ENCODE measurements around the gene HPCAL1. TPM values are rescaled to one million over a fixed set of nuclear protein-coding genes. Genes with fewer than 3 reads are reported as not detected.

Gene HPCAL1
- total RNA-seq, 4 donors from 2014 or later, result 18.6 to 59.5 (median 37.1) TPM

DNA sequence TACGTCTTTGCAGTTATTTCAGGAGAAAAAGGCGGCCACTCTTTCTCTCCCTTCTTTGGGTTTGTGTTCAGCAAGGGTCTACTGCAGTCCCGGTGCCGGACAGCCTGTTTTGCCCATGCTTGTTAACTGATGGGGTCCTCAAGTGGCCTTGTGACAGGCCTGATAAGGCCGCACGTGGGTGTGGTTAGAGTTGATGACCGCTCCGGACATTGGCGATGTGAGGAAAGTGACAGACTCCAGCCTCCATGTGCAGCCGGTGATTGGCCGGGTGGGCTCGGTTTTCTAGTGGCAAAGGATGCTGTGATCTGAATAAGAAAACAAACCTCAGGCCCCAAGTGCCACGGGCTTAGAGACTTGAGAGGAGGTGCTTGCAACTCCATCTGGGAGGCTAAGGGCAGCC, 15.6 kb downstream of the HPCAL1 start:
- TF ChIP-seq, protein P1, sequence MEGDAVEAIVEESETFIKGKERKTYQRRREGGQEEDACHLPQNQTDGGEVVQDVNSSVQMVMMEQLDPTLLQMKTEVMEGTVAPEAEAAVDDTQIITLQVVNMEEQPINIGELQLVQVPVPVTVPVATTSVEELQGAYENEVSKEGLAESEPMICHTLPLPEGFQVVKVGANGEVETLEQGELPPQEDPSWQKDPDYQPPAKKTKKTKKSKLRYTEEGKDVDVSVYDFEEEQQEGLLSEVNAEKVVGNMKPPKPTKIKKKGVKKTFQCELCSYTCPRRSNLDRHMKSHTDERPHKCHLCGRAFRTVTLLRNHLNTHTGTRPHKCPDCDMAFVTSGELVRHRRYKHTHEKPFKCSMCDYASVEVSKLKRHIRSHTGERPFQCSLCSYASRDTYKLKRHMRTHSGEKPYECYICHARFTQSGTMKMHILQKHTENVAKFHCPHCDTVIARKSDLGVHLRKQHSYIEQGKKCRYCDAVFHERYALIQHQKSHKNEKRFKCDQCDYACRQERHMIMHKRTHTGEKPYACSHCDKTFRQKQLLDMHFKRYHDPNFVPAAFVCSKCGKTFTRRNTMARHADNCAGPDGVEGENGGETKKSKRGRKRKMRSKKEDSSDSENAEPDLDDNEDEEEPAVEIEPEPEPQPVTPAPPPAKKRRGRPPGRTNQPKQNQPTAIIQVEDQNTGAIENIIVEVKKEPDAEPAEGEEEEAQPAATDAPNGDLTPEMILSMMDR (IDR thresholded peaks at IDR 0.05; ENCODE audit: low read depth), result no peak

DNA sequence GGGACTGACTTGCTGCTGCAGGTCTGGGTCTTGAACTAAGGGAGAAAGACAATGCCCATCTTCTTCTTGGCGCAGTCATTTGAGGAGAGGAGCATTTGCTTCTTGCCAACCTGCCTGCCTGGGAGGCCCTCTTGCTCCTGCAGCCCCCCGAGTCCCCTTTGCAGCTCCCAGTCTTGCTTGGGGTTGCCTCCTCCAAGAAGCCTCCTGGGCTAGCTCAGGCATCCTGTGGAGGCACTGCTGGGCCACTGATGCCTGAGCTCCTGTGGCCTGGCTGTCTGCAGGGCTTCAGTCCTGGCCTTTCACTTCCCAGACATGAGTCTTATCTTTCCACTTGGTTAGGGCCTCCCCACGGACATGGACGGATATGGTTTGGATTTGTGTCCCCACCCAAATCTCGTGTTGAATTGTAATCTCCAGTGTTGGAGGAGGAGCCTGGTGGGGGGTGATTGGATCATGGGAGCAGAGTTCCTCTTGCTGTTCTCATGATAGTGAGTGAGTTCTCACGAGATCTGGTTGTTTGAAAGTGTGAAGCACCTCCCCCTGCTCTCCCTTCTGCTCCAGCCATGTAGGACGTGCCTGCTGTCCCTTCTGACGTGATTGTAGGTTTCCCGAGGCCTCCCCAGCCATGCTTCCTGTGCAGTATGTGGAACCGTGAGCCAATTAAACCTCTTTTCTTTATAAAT, 17.3 kb downstream of the HPCAL1 start:
- TF ChIP-seq, protein P1 (IDR thresholded peaks at IDR 0.05; ENCODE audit: low read depth), result no peak

DNA sequence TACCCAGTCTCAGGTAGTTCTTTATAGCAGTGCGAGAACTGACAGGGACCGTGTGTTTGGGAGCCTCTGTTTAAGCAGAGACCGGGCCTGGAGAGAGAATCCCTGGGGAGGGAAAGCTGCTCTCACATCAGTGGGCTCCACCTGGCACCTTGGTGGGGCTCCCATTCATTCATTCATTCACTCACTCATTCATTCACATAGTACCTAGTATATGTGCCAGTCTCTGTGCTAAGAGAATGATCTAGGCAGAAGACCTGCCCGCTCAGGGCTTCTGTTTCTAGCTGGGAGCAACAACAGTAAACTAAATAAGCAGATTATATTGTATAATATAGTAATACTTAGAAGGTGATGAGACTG, 17.8 kb downstream of the HPCAL1 start:
- TF ChIP-seq, protein P1 (IDR thresholded peaks at IDR 0.05; ENCODE audit: low read depth), result no peak

DNA sequence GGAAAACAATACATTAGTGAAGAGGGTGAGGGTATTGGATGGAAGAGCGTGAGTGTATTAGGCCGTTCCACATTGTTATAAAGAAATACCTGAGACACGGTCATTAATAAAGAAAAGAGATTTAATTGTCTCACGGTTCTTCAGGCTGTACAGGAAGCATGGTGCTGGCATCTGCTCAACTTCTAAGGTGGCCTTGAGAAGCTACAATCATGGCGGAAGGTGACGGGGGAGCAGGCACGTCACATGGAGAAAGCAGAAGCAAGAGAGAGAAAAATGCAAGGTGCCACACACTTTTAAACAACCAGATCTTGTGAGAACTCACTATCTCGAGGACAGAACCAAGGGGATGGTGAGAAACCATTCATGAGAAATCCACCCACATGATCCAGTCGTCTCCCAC, 18.2 kb downstream of the HPCAL1 start:
- TF ChIP-seq, protein P1 (IDR thresholded peaks at IDR 0.05; ENCODE audit: low read depth), result no peak

DNA sequence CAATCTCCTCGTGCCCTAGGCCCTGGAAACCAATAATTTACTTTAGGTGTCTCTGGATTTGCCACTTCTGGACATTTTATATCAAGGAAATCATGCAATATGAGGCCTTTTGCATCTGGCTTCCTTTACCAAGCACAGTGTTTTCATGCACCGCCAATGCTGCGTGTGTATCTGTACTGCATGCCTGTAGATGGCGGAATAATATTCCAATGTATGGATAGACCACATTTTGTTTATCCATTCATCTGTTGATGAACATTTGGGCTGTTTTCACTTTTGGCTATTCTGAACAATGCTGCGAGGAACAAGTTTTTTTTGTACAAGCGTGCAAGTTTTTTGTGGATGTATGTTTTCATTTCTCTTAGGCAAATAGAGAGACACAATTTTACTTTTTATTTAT, 18.9 kb downstream of the HPCAL1 start:
- TF ChIP-seq, protein P1 (IDR thresholded peaks at IDR 0.05; ENCODE audit: low read depth), result no peak

DNA sequence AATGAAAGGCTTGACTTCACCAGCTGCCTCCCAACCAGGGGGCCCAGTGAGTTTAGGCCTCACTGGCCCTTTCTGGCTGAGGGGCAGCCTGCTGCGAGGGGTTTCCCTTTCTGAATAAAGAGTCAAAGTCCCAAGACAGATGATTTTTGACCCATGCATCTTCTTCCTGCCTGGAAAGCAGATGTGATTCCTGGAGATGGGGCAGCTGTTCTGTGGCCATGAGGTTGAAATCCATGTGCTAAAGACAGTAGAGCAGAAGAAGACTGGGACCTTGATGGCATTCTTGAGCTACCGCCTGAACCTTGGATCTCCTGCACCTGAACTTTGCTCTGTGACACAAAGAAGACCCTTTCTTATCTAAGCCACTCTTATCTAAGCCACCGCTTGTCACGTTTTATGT, 19.8 kb downstream of the HPCAL1 start:
- TF ChIP-seq, protein P1 (IDR thresholded peaks at IDR 0.05; ENCODE audit: low read depth), result no peak

DNA sequence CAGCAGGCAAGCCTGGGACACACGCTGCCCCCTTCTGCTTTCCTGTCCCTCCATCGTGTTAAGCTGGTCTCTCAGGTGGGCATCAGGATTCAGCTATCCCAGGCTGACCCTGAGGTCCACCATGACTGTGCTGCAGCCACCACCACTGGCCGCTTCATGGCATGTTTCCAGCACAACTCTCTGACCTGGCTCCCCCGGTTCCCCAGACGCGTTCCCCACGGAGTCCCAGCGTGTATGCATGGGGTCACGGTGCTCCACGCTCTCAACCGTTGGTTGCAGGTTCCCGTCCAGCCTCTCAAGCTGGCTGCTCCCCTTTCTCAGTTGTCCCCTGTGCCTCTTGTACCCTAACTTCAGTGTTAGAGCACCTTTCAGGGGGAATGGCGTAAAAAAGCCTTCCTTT, 20.3 kb downstream of the HPCAL1 start:
- TF ChIP-seq, protein P1 (IDR thresholded peaks at IDR 0.05; ENCODE audit: low read depth), result no peak

Measured in subcutaneous adipose tissue (tissue), 4 donors.